EL (cell line): ENCODE results near the gene CNTN4.

Source experiments
- DNase-seq: peaks from one replicate; pipeline ENCODE4 v3.0.0-alpha.2; 2016

The CNTN4 gene

GRCh38 chr3:2441558-2441957 lies 342.9 kb downstream of the CNTN4 start:
- no peak for DNase-seq

GRCh38 chr3:2446146-2446545 lies 347.5 kb downstream of the CNTN4 start:
- no peak for DNase-seq

- no peak for DNase-seq
These were observed 353.6 kb downstream of the CNTN4 start for GRCh38 chr3:2452249-2452648.

- DNase-seq, result no peak
These were observed 356.2 kb downstream of the CNTN4 start for GRCh38 chr3:2454865-2455264.

GRCh38 chr3:2456788-2457187 lies 358.1 kb downstream of the CNTN4 start:
- no peak for DNase-seq

GRCh38 chr3:2458816-2459215 lies 360.1 kb downstream of the CNTN4 start:
- DNase-seq, result no peak

GRCh38 chr3:2465842-2466241 lies 367.2 kb downstream of the CNTN4 start:
- no peak for DNase-seq

GRCh38 chr3:2468816-2469215 lies 370.1 kb downstream of the CNTN4 start:
- no peak for DNase-seq

- no peak for DNase-seq
These were observed 378.3 kb downstream of the CNTN4 start for GRCh38 chr3:2476996-2477395.

GRCh38 chr3:2477620-2478019 lies 379.0 kb downstream of the CNTN4 start:
- no peak for DNase-seq

GRCh38 chr3:2484162-2485026 lies 385.7 kb downstream of the CNTN4 start:
- DNase-seq, result no peak

GRCh38 chr3:2485027-2485375 lies 386.3 kb downstream of the CNTN4 start:
- DNase-seq, result no peak

- DNase-seq, result no peak
These were observed 397.1 kb downstream of the CNTN4 start for GRCh38 chr3:2495746-2496145.

- DNase-seq, result no peak
These were observed 406.2 kb downstream of the CNTN4 start for GRCh38 chr3:2504912-2505311.

GRCh38 chr3:2506776-2507175 lies 408.1 kb downstream of the CNTN4 start:
- no peak for DNase-seq

GRCh38 chr3:2510591-2511145 lies 412.0 kb downstream of the CNTN4 start:
- no peak for DNase-seq

- no peak for DNase-seq
These were observed 412.7 kb downstream of the CNTN4 start for GRCh38 chr3:2511356-2511755.

- DNase-seq, result no peak
These were observed 414.2 kb downstream of the CNTN4 start for GRCh38 chr3:2512881-2513280.

- DNase-seq, result no peak
These were observed 415.3 kb downstream of the CNTN4 start for GRCh38 chr3:2513986-2514385.

- DNase-seq, result no peak
These were observed 418.2 kb downstream of the CNTN4 start for GRCh38 chr3:2516762-2517441.

GRCh38 chr3:2517500-2518172 lies 419.0 kb downstream of the CNTN4 start:
- no peak for DNase-seq

- DNase-seq, result no peak
These were observed 424.7 kb downstream of the CNTN4 start for GRCh38 chr3:2523281-2523836.

GRCh38 chr3:2525968-2526367 lies 427.3 kb downstream of the CNTN4 start:
- DNase-seq, result no peak
